CD14-positive monocyte (primary cell): ENCODE results near the gene CCDC138. TPM values are rescaled to one million over a fixed set of nuclear protein-coding genes. Genes with fewer than 3 reads are reported as not detected.

Experiments used
- DNase-seq, 3 donors: peaks; one replicate each; pipeline ENCODE4 v3.0.0-alpha.2; 2011 to 2022
- H2AFZ ChIP-seq: 2 replicates; pipeline ENCODE4 v1.6.0; 2012; ENCODE audit warnings: mild to moderate bottlenecking, low read depth, low read length, inconsistent platforms; ENCODE audit not compliant: insufficient read depth, poor library complexity, severe bottlenecking
- H3K27ac ChIP-seq, 2 donors: 1 replicate in 1 of 2; 2 replicates in 1 of 2; pipeline ENCODE4 v1.5.1; 2012 to 2013; ENCODE audit warnings: low read length in 2 of 2, control low read depth in 1 of 2, inconsistent platforms in 1 of 2, low read depth in 1 of 2, mild to moderate bottlenecking in 1 of 2
- H3K27me3 ChIP-seq, 2 donors: one replicate each; pipeline versions ENCODE4 v1.6.0 to v1.6.1; 2011 to 2013; ENCODE audit warnings: low read length in 2 of 2; ENCODE audit not compliant: control insufficient read depth in 2 of 2, insufficient read depth in 2 of 2
- H3K36me3 ChIP-seq, 2 donors: replicated peaks in 1 of 2; 1 replicate in 1 of 2; 2 replicates in 1 of 2; pipeline versions ENCODE4 v1.5.1 to v1.6.1; 2012 to 2013; ENCODE audit warnings: low read length in 2 of 2, control low read depth in 1 of 2, inconsistent platforms in 1 of 2, mild to moderate bottlenecking in 1 of 2; ENCODE audit not compliant: insufficient read depth in 2 of 2, control insufficient read depth in 1 of 2
- H3K4me1 ChIP-seq, 2 donors: 1 replicate in 1 of 2; 2 replicates in 1 of 2; pipeline versions ENCODE4 v1.5.1 to v1.6.1; 2012 to 2013; ENCODE audit warnings: low read length in 2 of 2, control low read depth in 1 of 2, inconsistent platforms in 1 of 2, mild to moderate bottlenecking in 1 of 2, moderate library complexity in 1 of 2; ENCODE audit not compliant: insufficient read depth in 2 of 2, control insufficient read depth in 1 of 2
- H3K4me2 ChIP-seq: replicated peaks from 2 replicates; pipeline ENCODE3; 2012; ENCODE audit warnings: low read length, moderate library complexity, mild to moderate bottlenecking; ENCODE audit not compliant: poor library complexity, severe bottlenecking; ENCODE audit errors: extremely low read depth
- H3K4me3 ChIP-seq, 3 experiments: fragments of 200-600 bp in 1 of 3; sonication (generic) in 1 of 3; replicated peaks in 1 of 3; 1 replicate in 2 of 3; 2 replicates in 1 of 3; pipeline ENCODE4 v1.5.1; 2011 to 2013; ENCODE audit warnings: low read length in 3 of 3, mild to moderate bottlenecking in 3 of 3, control low read depth in 2 of 3, low read depth in 2 of 3, inconsistent platforms in 1 of 3, moderate library complexity in 1 of 3
- H3K79me2 ChIP-seq: 2 replicates; pipeline ENCODE4 v1.6.0; 2012; ENCODE audit warnings: mild to moderate bottlenecking, control low read depth, inconsistent platforms, low read length, moderate library complexity; ENCODE audit not compliant: insufficient read depth
- H3K9ac ChIP-seq: 2 replicates; pipeline ENCODE4 v1.6.0; 2017; ENCODE audit warnings: low read length, mild to moderate bottlenecking; ENCODE audit not compliant: insufficient read depth, poor library complexity, severe bottlenecking
- H3K9me3 ChIP-seq, 2 donors: replicated peaks in 1 of 2; 1 replicate in 1 of 2; 2 replicates in 1 of 2; pipeline versions ENCODE4 v1.5.1 to v1.6.1; 2012 to 2013; ENCODE audit warnings: low read length in 2 of 2, control low read depth in 1 of 2; ENCODE audit not compliant: control insufficient read depth in 1 of 2, insufficient read depth in 1 of 2
- H4K20me1 ChIP-seq: 2 replicates; pipeline ENCODE4 v1.6.0; 2012; ENCODE audit warnings: mild to moderate bottlenecking, low read length, control low read depth, moderate library complexity; ENCODE audit not compliant: insufficient read depth
- H3K27ac Mint-ChIP-seq, 7 donors: one replicate each; pipeline ENCODE4 v1.8.0; 2020; ENCODE audit warnings: mild to moderate bottlenecking in 7 of 7, mixed read lengths in 7 of 7, moderate library complexity in 6 of 7, inconsistent platforms in 2 of 7
- H3K27me3 Mint-ChIP-seq, 3 donors: one replicate each; pipeline ENCODE4 v1.8.0; 2021 to 2022; ENCODE audit warnings: low read depth in 3 of 3, mild to moderate bottlenecking in 3 of 3, mixed read lengths in 3 of 3, moderate library complexity in 3 of 3, inconsistent platforms in 1 of 3
- H3K36me3 Mint-ChIP-seq, 2 donors: one replicate each; pipeline ENCODE4 v1.8.0; 2020; ENCODE audit warnings: mixed read lengths in 2 of 2, inconsistent platforms in 1 of 2, mild to moderate bottlenecking in 1 of 2
- H3K4me1 Mint-ChIP-seq: one replicate; pipeline ENCODE4 v1.8.0; 2020; ENCODE audit warnings: mild to moderate bottlenecking, mixed read lengths
- H3K4me3 Mint-ChIP-seq, 2 donors: one replicate each; pipeline ENCODE4 v1.8.0; 2020; ENCODE audit warnings: mild to moderate bottlenecking in 2 of 2, mixed read lengths in 2 of 2, moderate library complexity in 1 of 2
- H3K9me3 Mint-ChIP-seq, 7 donors: one replicate each; pipeline ENCODE4 v1.8.0; 2020 to 2022; ENCODE audit warnings: mixed read lengths in 7 of 7, mild to moderate bottlenecking in 6 of 7, moderate library complexity in 6 of 7, inconsistent platforms in 2 of 7
- CTCF ChIP-seq: fragments of 200-600 bp; IDR thresholded peaks from one replicate; pipeline ENCODE4 v1.8.0; 2022; ENCODE audit warnings: antibody characterized with exemption, mild to moderate bottlenecking
- WGBS: methylation state at CpG from one replicate; pipeline ENCODE4 v1.1.5; 2013; ENCODE audit warnings: missing lambda C conversion rate; ENCODE audit not compliant: insufficient coverage; 5-methylcytosine and 5-hydroxymethylcytosine counted together
- intact Hi-C, 2 donors: fragments of 100-400 bp; cut with micrococcal nuclease; formaldehyde crosslinking; loops; one replicate each; pipeline versions ENCODE4 v1.15.0 to v1.15.1; 2023
- polyA plus RNA-seq, 3 donors: library from polyadenylated mRNA; depleted of rRNA in 1 of 3; unstranded in 2 of 3; stranded (reverse) in 1 of 3; fragments of 300-500 nt in 2 of 3; fragments of >200 nt in 1 of 3; fragmentation: Illumina TruSeq in 2 of 3; gene quantifications; 1 replicate in 2 of 3; 2 replicates in 1 of 3; pipeline ENCODE4 v1.2.3, GENCODE V29; 2012 to 2021

Gene CCDC138
- polyA plus RNA-seq, 3 donors, result 0.54 to 0.72 (median 0.67) TPM

GRCh38 chr2:108905176-108905575 is 118.6 kb downstream of the CCDC138 start:
- H3K27ac ChIP-seq, result no peak overlapping the region
- H3K4me2 ChIP-seq, result no peak overlapping the region
- no peak for TF ChIP-seq CTCF
- no peak overlapping the region for H3K4me3 ChIP-seq
- H3K9me3 ChIP-seq, result peaks cover 0 to 2% of the 10 kb centered on the region in 2 donors
- intact Hi-C loops, result no loop called here
- H3K79me2 ChIP-seq, result no peaks in the 10 kb centered on the region
- no peak overlapping the region for H2AFZ ChIP-seq
- no peaks in the 10 kb centered on the region for H4K20me1 ChIP-seq
- no peak overlapping the region for H3K4me3 Mint-ChIP-seq
- DNase-seq, result no peak
- H3K4me1 Mint-ChIP-seq, result no peaks in the 10 kb centered on the region
- H3K9me3 Mint-ChIP-seq, result peaks cover 0 to 12% (median 1%) of the 10 kb centered on the region in 7 donors
- H3K27me3 Mint-ChIP-seq, result peaks cover 2 to 5% (median 2%) of the 10 kb centered on the region in 3 donors
- no peaks in the 10 kb centered on the region for H3K27me3 ChIP-seq
- 83% methylated on average over 1 of the region's 3 CpGs for WGBS
- H3K27ac Mint-ChIP-seq, result no peak overlapping the region
- H3K4me1 ChIP-seq, result no peaks in the 10 kb centered on the region
- H3K36me3 ChIP-seq, result no peaks in the 10 kb centered on the region
- no peak overlapping the region for H3K9ac ChIP-seq
- H3K36me3 Mint-ChIP-seq, result no peaks in the 10 kb centered on the region

- Mint-ChIP-seq H3K36me3 (no peaks in the 10 kb centered on the region), H3K4me3 (no peak overlapping the region), H3K27ac (no peak overlapping the region), H3K9me3 (peaks cover 0 to 4% (median 1%) of the 10 kb centered on the region in 7 donors), H3K27me3 (peaks cover 2 to 5% (median 2%) of the 10 kb centered on the region in 3 donors), H3K4me1 (no peaks in the 10 kb centered on the region)
- intact Hi-C loops, result no loop called here
- Histone ChIP-seq H4K20me1 (no peaks in the 10 kb centered on the region), H3K9me3 (no peaks in the 10 kb centered on the region), H3K9ac (no peak overlapping the region), H2AFZ (no peak overlapping the region), H3K36me3 (no peaks in the 10 kb centered on the region), H3K79me2 (no peaks in the 10 kb centered on the region), H3K27ac (no peak overlapping the region), H3K27me3 (no peaks in the 10 kb centered on the region), H3K4me2 (no peak overlapping the region), H3K4me3 (no peak overlapping the region), H3K4me1 (no peaks in the 10 kb centered on the region)
- TF ChIP-seq CTCF, result no peak
- 87% methylated on average over 13 of the region's 13 CpGs for WGBS
- no peak for DNase-seq
These were observed 119.3 kb downstream of the CCDC138 start for GRCh38 chr2:108905906-108906305.
